Activated naive CD4-positive, alpha-beta T cell treated with anti-CD3 and anti-CD28 coated beads, Interleukin-2, amount 50 U/mL, for 16 hours (primary cell): ENCODE results near the gene PCDHB5.
"Not testable (repeated sequence)": the region's sequence is repeated elsewhere in the genome, so short reads cannot be mapped to it uniquely, and the experiment has no call there.

Experiments used
- DNase-seq: peaks from one replicate; pipeline ENCODE4 v3.0.0-alpha.2; 2020

Gene PCDHB5

DNA sequence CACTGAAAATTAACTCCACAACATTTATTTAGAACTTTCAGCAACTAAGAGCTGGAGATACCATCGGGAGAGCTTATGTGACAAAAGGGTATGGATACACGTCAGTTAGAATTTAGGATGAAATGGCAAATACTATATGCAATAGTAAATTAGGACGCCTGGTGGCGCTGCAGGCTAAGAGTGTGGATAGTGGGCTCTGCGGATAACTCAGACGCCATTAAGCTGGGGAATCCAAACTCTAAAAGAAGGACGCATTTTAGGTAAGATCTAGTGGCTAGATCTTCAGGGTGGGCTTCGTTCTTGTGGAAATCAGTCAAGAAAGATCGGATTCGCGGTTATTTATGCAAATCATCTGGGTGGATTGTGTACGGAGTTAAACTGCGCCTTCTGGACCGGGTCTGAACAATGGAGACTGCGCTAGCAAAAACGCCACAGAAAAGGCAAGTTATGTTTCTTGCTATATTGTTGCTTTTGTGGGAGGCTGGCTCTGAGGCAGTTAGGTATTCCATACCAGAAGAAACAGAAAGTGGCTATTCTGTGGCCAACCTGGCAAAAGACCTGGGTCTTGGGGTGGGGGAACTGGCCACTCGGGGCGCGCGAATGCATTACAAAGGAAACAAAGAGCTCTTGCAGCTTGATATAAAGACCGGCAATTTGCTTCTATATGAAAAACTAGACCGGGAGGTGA, at the start of gene PCDHB5:
TSS of gene PCDHB5 (plus strand) at position 177 of the 688 bp plus-strand sequence. CDS start at position 406, 229 bp downstream.
- DNase-seq = no peak

DNA sequence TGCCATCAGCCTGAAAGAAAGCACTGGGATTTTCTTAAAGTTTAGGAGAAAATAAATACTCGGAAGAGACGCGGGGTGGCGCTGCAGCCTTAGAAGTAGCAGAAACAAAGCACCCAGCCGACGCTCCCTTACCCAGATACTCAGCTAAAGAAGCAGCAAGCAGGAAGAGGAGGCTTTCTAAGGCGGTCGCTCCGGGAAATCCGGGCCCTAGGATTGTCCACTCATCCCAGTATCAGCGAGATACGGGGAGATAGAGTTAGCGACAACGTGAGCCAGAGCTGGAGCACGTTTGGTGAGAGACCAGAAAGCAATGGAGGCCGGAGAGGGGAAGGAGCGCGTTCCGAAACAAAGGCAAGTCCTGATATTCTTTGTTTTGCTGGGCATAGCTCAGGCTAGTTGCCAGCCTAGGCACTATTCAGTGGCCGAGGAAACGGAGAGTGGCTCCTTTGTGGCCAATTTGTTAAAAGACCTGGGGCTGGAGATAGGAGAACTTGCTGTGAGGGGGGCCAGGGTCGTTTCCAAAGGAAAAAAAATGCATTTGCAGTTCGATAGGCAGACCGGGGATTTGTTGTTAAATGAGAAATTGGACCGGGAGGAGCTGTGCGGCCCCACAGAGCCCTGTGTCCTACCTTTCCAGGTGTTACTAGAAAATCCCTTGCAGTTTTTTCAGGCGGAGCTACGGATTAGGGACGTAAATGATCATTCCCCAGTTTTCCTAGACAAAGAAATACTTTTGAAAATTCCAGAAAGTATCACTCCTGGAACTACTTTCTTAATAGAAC, 40.3 kb upstream of the PCDHB5 start, which contains the start of gene PCDHB2:
TSS of gene PCDHB2 (plus strand) at position 135 of the 782 bp plus-strand sequence. CDS start at position 311, 176 bp downstream.
- DNase-seq = no peak

DNA sequence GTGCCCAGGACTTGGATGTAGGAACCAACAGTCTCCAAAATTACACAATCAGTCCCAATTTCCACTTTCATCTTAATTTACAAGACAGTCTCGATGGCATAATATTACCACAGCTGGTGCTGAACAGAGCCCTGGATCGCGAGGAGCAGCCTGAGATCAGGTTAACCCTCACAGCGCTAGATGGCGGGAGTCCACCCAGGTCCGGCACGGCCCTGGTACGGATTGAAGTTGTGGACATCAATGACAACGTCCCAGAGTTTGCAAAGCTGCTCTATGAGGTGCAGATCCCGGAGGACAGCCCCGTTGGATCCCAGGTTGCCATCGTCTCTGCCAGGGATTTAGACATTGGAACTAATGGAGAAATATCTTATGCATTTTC, 39.8 kb upstream of the PCDHB5 start:
- DNase-seq = no peak

DNA sequence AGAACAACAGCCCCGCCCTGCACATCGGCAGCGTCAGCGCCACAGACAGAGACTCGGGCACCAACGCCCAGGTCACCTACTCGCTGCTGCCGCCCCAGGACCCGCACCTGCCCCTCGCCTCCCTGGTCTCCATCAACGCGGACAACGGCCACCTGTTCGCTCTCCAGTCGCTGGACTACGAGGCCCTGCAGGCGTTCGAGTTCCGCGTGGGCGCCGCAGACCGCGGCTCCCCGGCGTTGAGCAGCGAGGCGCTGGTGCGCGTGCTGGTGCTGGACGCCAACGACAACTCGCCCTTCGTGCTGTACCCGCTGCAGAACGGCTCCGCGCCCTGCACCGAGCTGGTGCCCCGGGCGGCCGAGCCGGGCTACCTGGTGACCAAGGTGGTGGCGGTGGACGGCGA, 38.8 kb upstream of the PCDHB5 start:
- not testable (repeated sequence) for DNase-seq

DNA sequence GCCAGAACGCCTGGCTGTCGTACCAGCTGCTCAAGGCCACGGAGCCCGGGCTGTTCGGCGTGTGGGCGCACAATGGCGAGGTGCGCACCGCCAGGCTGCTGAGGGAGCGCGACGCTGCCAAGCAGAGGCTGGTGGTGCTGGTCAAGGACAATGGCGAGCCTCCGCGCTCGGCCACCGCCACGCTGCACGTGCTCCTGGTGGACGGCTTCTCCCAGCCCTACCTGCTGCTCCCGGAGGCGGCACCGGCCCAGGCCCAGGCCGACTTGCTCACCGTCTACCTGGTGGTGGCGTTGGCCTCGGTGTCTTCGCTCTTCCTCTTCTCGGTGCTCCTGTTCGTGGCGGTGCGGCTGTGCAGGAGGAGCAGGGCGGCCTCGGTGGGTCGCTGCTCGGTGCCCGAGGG, 38.4 kb upstream of the PCDHB5 start:
- not testable (repeated sequence) for DNase-seq

DNA sequence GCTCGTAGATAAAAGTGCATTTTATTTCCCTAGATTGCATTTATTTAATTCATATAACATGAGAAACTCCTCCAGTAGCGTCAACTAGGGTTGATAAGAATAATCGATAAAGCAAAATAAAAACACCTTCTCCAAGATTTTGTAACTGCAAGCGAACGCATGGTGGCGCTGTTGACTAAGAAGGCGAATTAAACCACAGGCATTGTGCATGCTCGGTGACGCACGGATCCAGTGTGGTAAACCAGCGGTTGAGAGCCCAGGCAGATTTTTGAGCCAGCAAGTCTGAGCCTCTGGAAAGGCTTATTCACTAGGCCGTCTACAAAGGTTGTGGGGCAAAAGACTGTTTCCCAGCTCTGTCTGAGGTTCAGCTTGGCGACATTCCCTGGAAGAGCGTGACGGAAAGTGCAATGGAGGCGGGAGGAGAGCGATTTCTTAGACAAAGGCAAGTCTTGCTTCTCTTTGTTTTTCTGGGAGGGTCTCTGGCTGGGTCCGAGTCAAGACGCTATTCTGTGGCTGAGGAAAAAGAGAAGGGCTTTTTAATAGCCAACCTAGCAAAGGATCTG, 34.7 kb upstream of the PCDHB5 start, which contains the start of gene PCDHB3:
TSS of gene PCDHB3 (plus strand) at position 231 of the 563 bp plus-strand sequence. CDS start at position 408, 177 bp downstream.
- no peak for DNase-seq

DNA sequence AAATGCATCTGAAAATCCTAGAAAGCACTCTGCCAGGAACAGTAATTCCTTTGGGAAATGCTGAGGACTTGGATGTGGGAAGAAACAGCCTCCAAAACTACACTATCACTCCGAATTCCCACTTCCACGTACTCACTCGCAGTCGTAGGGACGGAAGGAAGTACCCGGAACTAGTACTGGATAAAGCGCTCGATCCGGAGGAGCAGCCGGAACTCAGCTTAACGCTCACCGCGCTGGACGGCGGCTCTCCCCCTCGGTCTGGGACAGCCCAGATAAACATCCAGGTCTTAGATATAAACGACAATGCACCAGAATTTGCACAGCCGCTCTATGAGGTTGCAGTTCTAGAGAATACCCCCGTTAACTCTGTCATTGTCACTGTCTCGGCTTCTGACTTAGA, 33.9 kb upstream of the PCDHB5 start:
- no peak for DNase-seq

DNA sequence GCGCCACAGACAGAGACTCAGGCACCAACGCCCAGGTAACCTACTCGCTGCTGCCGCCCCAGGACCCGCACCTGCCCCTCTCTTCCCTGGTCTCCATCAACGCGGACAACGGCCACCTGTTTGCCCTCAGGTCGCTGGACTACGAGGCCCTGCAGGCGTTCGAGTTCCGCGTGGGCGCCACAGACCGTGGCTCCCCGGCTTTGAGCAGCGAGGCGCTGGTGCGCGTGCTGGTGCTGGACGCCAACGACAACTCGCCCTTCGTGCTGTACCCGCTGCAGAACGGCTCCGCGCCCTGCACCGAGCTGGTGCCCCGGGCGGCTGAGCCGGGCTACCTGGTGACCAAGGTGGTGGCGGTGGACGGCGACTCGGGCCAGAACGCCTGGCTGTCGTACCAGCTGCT, 32.9 kb upstream of the PCDHB5 start:
- not testable (repeated sequence) for DNase-seq

DNA sequence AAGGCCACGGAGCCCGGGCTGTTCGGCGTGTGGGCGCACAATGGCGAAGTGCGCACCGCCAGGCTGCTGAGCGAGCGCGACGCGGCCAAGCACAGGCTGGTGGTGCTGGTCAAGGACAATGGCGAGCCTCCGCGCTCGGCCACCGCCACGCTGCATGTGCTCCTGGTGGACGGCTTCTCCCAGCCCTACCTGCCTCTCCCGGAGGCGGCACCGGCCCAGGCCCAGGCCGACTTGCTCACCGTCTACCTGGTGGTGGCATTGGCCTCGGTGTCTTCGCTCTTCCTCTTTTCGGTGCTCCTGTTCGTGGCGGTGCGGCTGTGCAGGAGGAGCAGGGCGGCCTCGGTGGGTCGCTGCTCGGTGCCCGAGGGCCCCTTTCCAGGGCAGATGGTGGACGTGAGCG, 32.5 kb upstream of the PCDHB5 start:
- DNase-seq = not testable (repeated sequence)

DNA sequence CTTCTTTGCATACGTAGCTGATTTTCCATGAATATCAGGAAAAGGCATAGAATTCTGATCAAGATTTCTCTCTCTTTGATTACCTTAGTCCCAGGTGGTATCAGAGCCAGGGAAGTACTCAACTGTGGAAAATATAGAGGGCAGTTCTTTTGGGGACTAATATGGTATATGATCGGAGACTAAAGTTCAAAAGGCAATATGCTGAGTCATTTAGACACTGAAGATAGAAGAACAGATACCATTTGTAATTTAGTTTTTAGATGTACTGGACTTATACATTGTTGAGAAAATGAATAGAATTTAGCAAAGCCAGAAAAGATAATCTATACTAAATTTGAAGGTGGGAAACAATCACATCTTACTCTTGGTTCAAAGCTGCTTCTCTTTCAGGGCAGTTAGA, 29.7 kb upstream of the PCDHB5 start:
- DNase-seq = no peak

DNA sequence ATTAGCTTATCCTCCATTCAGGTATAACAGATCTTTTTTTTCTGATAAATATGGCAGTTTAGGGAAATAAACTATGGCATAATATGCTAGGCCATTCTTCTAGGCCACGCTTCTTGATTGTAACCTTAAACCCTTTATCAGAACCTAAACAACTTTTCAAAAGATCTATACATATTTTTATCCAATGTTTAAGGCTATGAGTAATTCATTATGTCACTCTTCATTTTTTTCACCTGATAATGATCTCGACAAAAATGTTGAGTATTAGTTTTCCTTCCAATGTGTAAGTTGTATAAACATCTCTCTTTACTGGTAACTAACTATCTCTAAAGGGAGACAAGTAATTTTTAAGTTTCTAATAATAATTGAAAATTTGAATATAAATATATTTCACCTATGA, 15.8 kb upstream of the PCDHB5 start:
- no peak for DNase-seq

DNA sequence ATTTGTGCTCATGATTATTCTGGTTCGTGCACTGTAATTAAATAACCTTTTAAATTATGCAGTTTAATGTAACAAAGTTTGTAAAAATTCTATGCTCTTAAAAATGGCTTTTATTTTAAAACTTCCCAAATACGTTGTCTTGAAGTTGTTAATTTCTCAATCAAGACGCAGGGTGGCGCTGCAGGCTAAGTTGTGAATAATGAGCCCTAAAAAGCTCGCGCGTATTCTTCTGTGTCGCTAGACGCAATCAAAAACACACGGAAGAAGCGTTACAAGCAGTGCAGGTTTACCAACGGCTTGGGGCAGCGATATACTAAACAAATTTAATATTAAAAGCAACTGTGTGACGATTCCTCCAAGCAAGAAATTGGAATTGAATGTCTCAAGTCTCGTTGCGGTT, 13.4 kb upstream of the PCDHB5 start, which contains the start of gene PCDHB4:
TSS of gene PCDHB4 (plus strand) at position 256 of the 400 bp plus-strand sequence. CDS start 181 bp downstream, outside the sequence.
- DNase-seq = no peak

DNA sequence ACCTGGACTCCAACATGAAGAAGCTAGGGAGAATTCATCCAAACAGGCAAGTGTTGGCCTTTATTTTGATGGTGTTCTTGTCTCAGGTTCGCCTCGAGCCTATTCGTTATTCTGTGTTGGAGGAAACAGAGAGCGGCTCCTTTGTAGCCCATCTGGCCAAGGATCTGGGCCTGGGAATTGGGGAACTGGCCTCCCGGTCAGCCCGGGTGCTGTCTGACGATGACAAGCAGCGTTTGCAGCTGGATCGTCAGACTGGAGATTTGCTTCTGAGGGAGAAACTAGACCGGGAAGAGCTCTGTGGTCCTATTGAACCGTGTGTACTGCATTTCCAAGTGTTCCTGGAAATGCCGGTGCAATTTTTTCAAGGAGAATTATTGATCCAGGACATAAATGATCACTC, 13.0 kb upstream of the PCDHB5 start:
- no peak for DNase-seq

DNA sequence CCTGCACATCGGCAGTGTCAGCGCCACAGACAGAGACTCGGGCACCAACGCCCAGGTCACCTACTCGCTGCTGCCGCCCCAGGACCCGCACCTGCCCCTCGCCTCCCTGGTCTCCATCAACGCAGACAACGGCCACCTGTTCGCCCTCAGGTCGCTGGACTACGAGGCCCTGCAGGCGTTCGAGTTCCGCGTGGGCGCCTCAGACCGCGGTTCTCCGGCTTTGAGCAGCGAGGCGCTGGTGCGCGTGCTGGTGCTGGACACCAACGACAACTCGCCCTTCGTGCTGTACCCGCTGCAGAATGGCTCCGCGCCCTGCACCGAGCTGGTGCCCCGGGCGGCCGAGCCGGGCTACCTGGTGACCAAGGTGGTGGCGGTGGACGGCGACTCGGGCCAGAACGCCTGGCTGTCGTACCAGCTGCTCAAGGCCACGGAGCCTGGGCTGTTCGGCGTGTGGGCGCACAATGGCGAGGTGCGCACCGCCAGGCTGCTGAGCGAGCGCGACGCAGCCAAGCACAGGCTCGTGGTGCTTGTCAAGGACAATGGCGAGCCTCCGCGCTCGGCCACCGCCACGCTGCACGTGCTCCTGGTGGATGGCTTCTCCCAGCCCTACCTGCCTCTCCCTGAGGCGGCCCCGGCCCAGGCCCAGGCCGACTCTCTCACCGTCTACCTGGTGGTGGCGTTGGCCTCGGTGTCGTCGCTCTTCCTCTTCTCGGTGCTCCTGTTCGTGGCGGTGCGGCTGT, 11.4 kb upstream of the PCDHB5 start:
- not testable (repeated sequence) for DNase-seq

DNA sequence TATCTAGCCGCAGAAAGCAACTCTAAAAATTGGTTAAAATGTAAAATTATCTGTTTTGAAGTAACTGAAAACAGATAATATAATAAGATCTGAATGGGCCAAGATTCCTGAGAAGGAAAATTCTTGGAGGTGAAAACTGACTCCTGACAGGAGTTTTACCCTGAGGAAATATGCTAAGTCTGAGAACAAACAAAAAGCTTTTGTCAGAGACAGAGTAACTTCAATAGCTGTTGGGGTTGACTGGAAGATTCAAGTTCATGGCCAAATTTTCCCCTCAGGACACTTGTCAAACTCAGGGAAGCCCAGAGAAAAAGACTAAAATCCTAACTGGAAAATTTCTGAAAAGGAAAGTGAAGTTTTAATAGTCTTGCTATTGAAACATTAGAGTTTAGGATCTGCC, 7.7 kb upstream of the PCDHB5 start:
- no peak for DNase-seq

DNA sequence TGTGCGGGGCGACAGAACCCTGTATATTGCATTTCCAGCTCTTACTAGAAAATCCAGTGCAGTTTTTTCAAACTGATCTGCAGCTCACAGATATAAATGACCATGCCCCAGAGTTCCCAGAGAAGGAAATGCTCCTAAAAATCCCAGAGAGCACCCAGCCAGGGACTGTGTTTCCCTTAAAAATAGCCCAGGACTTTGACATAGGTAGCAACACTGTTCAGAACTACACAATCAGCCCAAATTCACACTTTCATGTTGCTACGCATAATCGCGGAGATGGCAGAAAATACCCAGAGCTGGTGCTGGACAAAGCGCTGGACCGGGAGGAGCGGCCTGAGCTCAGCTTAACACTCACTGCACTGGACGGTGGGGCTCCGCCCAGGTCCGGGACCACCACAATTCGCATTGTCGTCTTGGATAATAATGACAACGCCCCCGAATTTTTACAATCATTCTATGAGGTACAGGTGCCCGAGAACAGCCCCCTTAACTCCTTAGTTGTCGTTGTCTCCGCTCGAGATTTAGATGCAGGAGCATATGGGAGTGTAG, 786 bp downstream of the PCDHB5 start:
- DNase-seq = no peak

DNA sequence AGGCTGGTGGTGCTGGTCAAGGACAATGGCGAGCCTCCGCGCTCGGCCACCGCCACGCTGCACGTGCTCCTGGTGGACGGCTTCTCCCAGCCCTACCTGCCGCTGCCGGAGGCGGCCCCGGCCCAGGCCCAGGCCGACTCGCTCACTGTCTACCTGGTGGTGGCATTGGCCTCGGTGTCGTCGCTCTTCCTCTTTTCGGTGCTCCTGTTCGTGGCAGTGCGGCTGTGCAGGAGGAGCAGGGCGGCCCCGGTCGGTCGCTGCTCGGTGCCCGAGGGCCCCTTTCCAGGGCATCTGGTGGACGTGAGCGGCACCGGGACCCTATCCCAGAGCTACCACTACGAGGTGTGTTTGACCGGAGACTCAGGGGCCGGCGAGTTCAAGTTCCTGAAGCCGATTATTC, 2.3 kb downstream of the PCDHB5 start:
- not testable (repeated sequence) for DNase-seq

DNA sequence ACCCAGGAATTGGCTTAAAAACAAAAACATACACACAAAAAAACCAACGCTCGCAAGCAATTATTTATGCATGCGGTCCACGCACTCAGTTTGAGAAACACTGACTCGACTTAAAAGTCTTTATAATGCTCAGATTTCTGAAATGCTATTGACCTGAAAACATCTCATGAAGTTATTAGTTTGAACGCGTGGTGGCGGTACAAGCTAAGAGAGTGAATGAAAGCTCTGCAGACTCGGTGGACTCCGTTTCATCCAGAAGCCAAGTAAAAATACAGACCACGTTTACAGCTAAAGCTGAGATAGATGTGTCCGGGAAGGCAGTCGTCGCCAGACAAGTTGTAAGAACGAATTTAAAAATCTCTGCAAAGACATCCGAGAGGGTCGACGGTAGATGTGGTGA, 14.8 kb downstream of the PCDHB5 start, which contains the start of gene PCDHB6:
TSS of gene PCDHB6 (plus strand) at position 246 of the 400 bp plus-strand sequence. CDS start 201 bp downstream, outside the sequence.
- DNase-seq = no peak

DNA sequence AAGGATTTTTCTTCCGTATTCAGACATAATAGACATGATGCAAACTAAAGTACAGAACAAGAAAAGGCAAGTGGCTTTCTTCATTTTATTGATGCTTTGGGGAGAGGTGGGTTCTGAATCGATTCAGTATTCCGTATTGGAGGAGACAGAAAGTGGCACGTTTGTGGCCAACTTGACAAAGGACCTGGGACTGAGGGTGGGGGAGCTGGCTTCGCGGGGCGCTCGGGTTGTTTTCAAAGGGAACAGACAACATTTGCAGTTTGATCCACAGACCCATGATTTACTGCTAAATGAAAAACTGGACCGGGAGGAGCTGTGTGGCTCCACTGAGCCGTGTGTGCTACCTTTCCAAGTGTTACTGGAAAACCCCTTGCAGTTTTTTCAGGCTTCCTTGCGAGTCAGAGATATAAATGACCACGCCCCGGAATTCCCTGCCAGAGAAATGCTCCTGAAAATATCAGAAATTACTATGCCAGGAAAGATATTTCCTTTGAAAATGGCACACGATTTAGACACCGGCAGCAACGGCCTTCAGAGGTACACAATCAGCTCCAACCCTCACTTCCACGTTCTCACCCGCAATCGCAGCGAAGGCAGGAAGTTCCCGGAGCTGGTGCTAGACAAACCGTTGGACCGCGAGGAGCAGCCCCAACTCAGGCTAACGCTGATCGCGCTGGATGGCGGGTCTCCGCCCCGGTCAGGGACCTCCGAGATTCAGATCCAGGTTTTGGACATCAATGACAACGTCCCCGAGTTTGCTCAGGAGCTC, 15.4 kb downstream of the PCDHB5 start:
- no peak for DNase-seq

DNA sequence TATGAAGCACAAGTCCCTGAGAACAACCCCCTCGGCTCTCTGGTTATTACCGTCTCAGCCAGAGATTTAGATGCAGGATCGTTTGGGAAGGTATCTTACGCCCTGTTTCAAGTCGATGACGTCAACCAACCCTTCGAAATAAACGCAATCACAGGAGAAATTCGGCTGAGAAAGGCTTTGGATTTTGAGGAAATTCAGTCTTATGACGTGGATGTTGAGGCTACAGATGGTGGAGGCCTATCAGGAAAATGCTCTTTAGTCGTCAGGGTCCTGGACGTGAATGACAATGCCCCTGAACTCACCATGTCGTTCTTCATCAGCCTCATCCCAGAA, 16.0 kb downstream of the PCDHB5 start:
- DNase-seq = no peak

DNA sequence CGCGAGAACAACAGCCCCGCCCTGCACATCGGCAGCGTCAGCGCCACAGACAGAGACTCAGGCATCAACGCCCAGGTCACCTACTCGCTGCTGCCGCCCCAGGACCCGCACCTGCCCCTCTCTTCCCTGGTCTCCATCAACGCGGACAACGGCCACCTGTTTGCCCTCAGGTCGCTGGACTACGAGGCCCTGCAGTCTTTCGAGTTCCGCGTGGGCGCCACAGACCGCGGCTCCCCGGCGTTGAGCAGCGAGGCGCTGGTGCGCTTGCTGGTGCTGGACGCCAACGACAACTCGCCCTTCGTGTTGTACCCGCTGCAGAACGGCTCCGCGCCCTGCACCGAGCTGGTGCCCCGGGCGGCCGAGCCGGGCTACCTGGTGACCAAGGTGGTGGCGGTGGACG, 16.6 kb downstream of the PCDHB5 start:
- not testable (repeated sequence) for DNase-seq

DNA sequence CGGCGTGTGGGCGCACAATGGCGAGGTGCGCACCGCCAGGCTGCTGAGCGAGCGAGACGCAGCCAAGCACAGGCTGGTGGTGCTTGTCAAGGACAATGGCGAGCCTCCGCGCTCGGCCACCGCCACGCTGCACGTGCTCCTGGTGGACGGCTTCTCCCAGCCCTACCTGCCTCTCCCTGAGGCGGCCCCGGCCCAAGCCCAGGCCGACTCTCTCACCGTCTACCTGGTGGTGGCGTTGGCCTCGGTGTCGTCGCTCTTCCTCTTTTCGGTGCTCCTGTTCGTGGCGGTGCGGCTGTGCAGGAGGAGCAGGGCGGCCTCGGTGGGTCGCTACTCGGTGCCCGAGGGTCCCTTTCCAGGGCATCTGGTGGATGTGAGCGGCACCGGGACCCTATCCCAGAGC, 17.1 kb downstream of the PCDHB5 start:
- not testable (repeated sequence) for DNase-seq
